ENCODE results near the gene KIZ.

Gene KIZ

DNA sequence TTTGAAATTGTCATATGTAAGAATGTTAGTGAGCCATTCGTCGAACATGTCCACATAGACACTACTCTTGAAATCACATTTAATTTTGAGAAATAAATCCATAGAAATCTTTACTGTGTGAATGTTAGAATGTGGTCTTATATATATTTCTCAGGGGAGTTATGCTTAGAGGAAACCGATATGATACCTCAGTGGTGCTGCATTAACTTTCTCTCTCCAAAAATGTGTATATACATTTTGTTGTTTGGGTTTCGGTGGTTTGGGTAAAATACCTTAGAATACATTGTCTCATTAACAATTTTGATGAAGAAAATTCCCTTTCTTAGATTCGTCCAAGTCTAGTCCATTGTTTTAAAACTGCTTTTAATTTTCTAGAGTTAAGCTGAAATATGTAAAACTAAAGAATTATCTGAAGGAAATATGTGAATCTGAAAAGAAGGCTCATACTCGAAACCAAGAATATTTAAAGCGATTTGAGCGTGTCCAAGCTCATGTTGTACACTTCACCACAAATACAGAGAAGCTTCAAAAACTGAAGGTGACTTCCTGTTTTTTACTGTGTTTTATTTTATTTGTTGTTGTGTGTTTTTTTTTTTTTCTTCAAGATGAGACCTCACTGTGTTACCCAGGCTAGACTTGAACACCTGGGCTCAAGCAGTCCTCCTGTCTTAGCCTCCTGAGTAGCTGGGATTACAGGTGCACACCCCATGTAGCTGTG lies 10.3 kb downstream of the KIZ start:
- no peak overlapping the region for H3K9ac ChIP-seq (ENCODE audit: low read depth in 1 of 2, low read length in 2 of 2)
- H3K9me3 ChIP-seq (ENCODE audit: control insufficient read depth in 1 of 2, low read length in 2 of 2) = no peaks in the 10 kb centered on the region
- no peak overlapping the region for H3K27ac ChIP-seq (ENCODE audit: low read depth, low read length)
- no peak overlapping the region for H3K4me3 ChIP-seq (ENCODE audit: low read depth in 1 of 2, low read length in 2 of 2)
- peaks cover 14 to 37% of the 10 kb centered on the region in 2 donors for H3K36me3 ChIP-seq (ENCODE audit: control insufficient read depth in 1 of 2, insufficient read depth in 2 of 2, low read length in 2 of 2)
- H3K4me1 ChIP-seq (ENCODE audit: control insufficient read depth in 1 of 2, insufficient read depth in 2 of 2, low read length in 2 of 2) = no peaks in the 10 kb centered on the region
- H3K27me3 ChIP-seq (ENCODE audit: control insufficient read depth in 1 of 2, insufficient read depth in 2 of 2, low read length in 2 of 2) = no peaks in the 10 kb centered on the region

- Histone ChIP-seq H3K9me3 (ENCODE audit: control insufficient read depth in 1 of 2, low read length in 2 of 2) (no peaks in the 10 kb centered on the region), H3K4me1 (ENCODE audit: control insufficient read depth in 1 of 2, insufficient read depth in 2 of 2, low read length in 2 of 2) (no peaks in the 10 kb centered on the region), H3K27me3 (ENCODE audit: control insufficient read depth in 1 of 2, insufficient read depth in 2 of 2, low read length in 2 of 2) (no peaks in the 10 kb centered on the region), H3K36me3 (ENCODE audit: control insufficient read depth in 1 of 2, insufficient read depth in 2 of 2, low read length in 2 of 2) (peaks cover 14 to 36% of the 10 kb centered on the region in 2 donors), H3K27ac (ENCODE audit: low read depth, low read length) (no peak overlapping the region), H3K9ac (ENCODE audit: low read depth in 1 of 2, low read length in 2 of 2) (no peak overlapping the region), H3K4me3 (ENCODE audit: low read depth in 1 of 2, low read length in 2 of 2) (no peak overlapping the region)
Measured at GRCh38 chr20:21137078-21137477, 11.2 kb downstream of the KIZ start.

DNA sequence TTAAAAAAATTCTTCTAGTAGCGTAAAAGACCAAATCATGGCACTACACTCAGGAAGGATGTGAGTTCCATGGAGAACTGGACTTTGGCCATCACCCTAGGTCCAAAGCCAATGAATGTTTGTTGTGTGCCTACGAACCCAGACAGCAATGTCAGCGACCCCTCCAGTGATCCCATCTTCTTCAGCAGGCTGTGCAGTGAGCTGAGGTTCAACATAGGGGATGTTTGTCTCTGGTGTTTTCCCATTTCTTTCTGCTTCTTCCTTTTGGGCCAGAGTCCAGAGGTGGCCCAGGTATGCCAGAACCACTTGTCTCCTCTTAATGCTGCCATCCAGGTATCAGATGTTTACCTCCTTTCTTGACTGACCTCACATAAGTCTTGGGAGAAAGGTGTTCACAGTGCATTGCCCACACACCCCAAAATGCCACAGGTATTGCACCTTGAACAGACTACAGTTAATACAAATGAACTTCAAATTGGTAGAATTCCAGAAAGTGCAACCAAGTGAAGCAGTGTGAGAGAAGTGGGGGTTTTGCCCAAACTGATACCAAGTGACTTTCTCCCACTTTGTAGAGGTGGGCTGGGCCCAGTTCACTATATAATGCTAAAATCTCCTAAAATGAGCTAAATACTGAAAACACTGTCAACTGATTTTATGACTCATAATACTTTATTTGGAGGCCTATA lies 14.1 kb downstream of the KIZ start:
- no peak overlapping the region for H3K4me3 ChIP-seq (ENCODE audit: low read depth in 1 of 2, low read length in 2 of 2)
- H3K36me3 ChIP-seq (ENCODE audit: control insufficient read depth in 1 of 2, insufficient read depth in 2 of 2, low read length in 2 of 2) = peaks cover 5 to 27% of the 10 kb centered on the region in 2 donors
- H3K4me1 ChIP-seq (ENCODE audit: control insufficient read depth in 1 of 2, insufficient read depth in 2 of 2, low read length in 2 of 2) = no peaks in the 10 kb centered on the region
- no peaks in the 10 kb centered on the region for H3K9me3 ChIP-seq (ENCODE audit: control insufficient read depth in 1 of 2, low read length in 2 of 2)
- no peak overlapping the region for H3K27ac ChIP-seq (ENCODE audit: low read depth, low read length)
- H3K27me3 ChIP-seq (ENCODE audit: control insufficient read depth in 1 of 2, insufficient read depth in 2 of 2, low read length in 2 of 2) = no peaks in the 10 kb centered on the region
- H3K9ac ChIP-seq (ENCODE audit: low read depth in 1 of 2, low read length in 2 of 2) = no peak overlapping the region

- Histone ChIP-seq H3K4me3 (ENCODE audit: low read depth in 1 of 2, low read length in 2 of 2) (no peak overlapping the region), H3K36me3 (ENCODE audit: control insufficient read depth in 1 of 2, insufficient read depth in 2 of 2, low read length in 2 of 2) (peaks cover 9 to 34% of the 10 kb centered on the region in 2 donors), H3K9ac (ENCODE audit: low read depth in 1 of 2, low read length in 2 of 2) (no peak overlapping the region), H3K27me3 (ENCODE audit: control insufficient read depth in 1 of 2, insufficient read depth in 2 of 2, low read length in 2 of 2) (no peaks in the 10 kb centered on the region), H3K9me3 (ENCODE audit: control insufficient read depth in 1 of 2, low read length in 2 of 2) (no peaks in the 10 kb centered on the region), H3K27ac (ENCODE audit: low read depth, low read length) (no peak overlapping the region), H3K4me1 (ENCODE audit: control insufficient read depth in 1 of 2, insufficient read depth in 2 of 2, low read length in 2 of 2) (no peaks in the 10 kb centered on the region)
Measured at GRCh38 chr20:21141825-21142224, 15.9 kb downstream of the KIZ start.

DNA sequence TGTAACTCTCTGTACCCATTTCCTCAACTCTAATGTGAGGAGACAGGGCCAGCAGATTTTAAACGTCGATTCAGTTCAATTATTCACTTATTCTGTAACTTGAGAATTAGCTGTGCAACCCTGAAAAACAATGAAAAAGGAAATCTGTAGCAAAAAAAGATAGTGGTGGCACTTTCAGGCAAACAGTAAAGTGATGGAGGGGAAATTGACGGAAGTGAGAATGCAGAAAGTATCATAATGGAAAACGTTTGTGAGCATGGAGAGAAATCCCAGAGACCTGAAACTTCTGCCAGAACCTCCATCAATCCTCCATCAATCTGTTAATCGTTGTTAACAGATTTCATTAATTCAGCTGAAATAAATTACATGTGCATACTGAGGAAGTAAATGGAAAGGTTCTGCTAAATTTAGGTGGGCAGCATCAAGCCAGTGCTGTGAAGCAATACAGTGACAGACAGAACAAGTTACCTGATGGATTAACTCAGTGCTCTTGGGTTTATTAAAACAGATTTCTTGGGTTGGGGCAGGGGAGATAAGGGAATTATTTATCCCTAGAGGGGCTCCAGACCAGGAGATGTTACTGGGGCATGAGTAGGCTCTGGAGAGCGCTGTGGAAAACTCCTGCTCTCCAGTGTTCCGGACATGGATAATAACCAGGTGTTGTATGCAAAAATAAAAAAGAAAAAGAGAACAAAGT lies 17.5 kb downstream of the KIZ start:
- H3K9me3 ChIP-seq (ENCODE audit: control insufficient read depth in 1 of 2, low read length in 2 of 2) = no peaks in the 10 kb centered on the region
- no peak overlapping the region for H3K9ac ChIP-seq (ENCODE audit: low read depth in 1 of 2, low read length in 2 of 2)
- peaks cover 9 to 29% of the 10 kb centered on the region in 2 donors for H3K36me3 ChIP-seq (ENCODE audit: control insufficient read depth in 1 of 2, insufficient read depth in 2 of 2, low read length in 2 of 2)
- H3K27me3 ChIP-seq (ENCODE audit: control insufficient read depth in 1 of 2, insufficient read depth in 2 of 2, low read length in 2 of 2) = no peaks in the 10 kb centered on the region
- no peak overlapping the region for H3K27ac ChIP-seq (ENCODE audit: low read depth, low read length)
- H3K4me1 ChIP-seq (ENCODE audit: control insufficient read depth in 1 of 2, insufficient read depth in 2 of 2, low read length in 2 of 2) = no peaks in the 10 kb centered on the region
- H3K4me3 ChIP-seq (ENCODE audit: low read depth in 1 of 2, low read length in 2 of 2) = no peak overlapping the region

- Histone ChIP-seq H3K27me3 (ENCODE audit: control insufficient read depth in 1 of 2, insufficient read depth in 2 of 2, low read length in 2 of 2) (no peaks in the 10 kb centered on the region), H3K9ac (ENCODE audit: low read depth in 1 of 2, low read length in 2 of 2) (no peak overlapping the region), H3K4me3 (ENCODE audit: low read depth in 1 of 2, low read length in 2 of 2) (no peak overlapping the region), H3K4me1 (ENCODE audit: control insufficient read depth in 1 of 2, insufficient read depth in 2 of 2, low read length in 2 of 2) (no peaks in the 10 kb centered on the region), H3K27ac (ENCODE audit: low read depth, low read length) (no peak overlapping the region), H3K9me3 (ENCODE audit: control insufficient read depth in 1 of 2, low read length in 2 of 2) (no peaks in the 10 kb centered on the region), H3K36me3 (ENCODE audit: control insufficient read depth in 1 of 2, insufficient read depth in 2 of 2, low read length in 2 of 2) (peaks cover 4 to 40% of the 10 kb centered on the region in 2 donors)
Measured at GRCh38 chr20:21145424-21145823, 19.5 kb downstream of the KIZ start.

DNA sequence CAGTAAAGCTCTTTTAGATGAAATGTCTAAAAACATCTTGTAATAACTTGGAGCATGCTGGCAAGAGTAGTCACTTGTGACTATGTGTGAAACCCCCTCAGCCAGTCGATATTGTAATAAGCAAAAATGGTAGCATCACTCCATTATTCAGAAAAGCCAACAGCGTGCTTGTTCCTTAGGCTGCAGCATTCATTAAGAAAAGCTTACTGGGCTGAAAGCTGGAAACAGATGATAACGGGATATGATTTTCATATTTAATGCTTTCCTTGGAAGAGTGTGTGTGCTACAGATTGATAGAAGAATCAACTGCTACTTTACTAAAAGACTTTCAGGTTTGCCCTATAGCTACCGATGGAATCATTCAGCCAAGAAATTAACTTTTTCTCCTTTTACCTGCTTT lies 20.3 kb downstream of the KIZ start:
- peaks cover 4 to 38% of the 10 kb centered on the region in 2 donors for H3K36me3 ChIP-seq (ENCODE audit: control insufficient read depth in 1 of 2, insufficient read depth in 2 of 2, low read length in 2 of 2)
- no peak overlapping the region for H3K4me3 ChIP-seq (ENCODE audit: low read depth in 1 of 2, low read length in 2 of 2)
- H3K27me3 ChIP-seq (ENCODE audit: control insufficient read depth in 1 of 2, insufficient read depth in 2 of 2, low read length in 2 of 2) = no peaks in the 10 kb centered on the region
- no peak overlapping the region for H3K9ac ChIP-seq (ENCODE audit: low read depth in 1 of 2, low read length in 2 of 2)
- H3K4me1 ChIP-seq (ENCODE audit: control insufficient read depth in 1 of 2, insufficient read depth in 2 of 2, low read length in 2 of 2) = no peaks in the 10 kb centered on the region
- H3K9me3 ChIP-seq (ENCODE audit: control insufficient read depth in 1 of 2, low read length in 2 of 2) = no peaks in the 10 kb centered on the region
- H3K27ac ChIP-seq (ENCODE audit: low read depth, low read length) = no peak overlapping the region

GRCh38 chr20:21147593-21147992 lies 21.7 kb downstream of the KIZ start:
- H3K4me3 ChIP-seq (ENCODE audit: low read depth in 1 of 2, low read length in 2 of 2) = no peak overlapping the region
- no peak overlapping the region for H3K9ac ChIP-seq (ENCODE audit: low read depth in 1 of 2, low read length in 2 of 2)
- H3K9me3 ChIP-seq (ENCODE audit: control insufficient read depth in 1 of 2, low read length in 2 of 2) = no peaks in the 10 kb centered on the region
- H3K27me3 ChIP-seq (ENCODE audit: control insufficient read depth in 1 of 2, insufficient read depth in 2 of 2, low read length in 2 of 2) = no peaks in the 10 kb centered on the region
- no peaks in the 10 kb centered on the region for H3K4me1 ChIP-seq (ENCODE audit: control insufficient read depth in 1 of 2, insufficient read depth in 2 of 2, low read length in 2 of 2)
- peaks cover 4 to 34% of the 10 kb centered on the region in 2 donors for H3K36me3 ChIP-seq (ENCODE audit: control insufficient read depth in 1 of 2, insufficient read depth in 2 of 2, low read length in 2 of 2)
- no peak overlapping the region for H3K27ac ChIP-seq (ENCODE audit: low read depth, low read length)

DNA sequence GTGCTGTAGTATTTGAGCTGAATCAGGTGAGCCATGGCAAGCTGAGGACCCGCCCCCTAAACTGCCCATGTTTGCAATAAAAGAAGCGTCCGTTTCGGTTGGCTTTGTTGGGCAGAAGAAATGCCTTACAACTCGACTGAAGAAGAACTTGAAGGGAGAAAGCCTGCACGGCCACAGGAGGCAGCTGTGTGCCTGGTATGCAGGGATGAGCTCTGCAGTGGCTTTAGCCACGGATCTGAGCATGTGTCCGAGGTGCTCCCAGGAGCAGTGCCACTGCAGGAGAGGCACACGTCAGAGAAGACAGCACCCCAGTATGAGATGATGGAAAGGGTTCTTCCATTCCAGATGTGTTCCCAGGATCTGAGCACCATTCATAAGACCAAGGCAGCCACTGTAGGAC lies 23.5 kb downstream of the KIZ start:
- Histone ChIP-seq H3K9me3 (ENCODE audit: control insufficient read depth in 1 of 2, low read length in 2 of 2) (no peaks in the 10 kb centered on the region), H3K36me3 (ENCODE audit: control insufficient read depth in 1 of 2, insufficient read depth in 2 of 2, low read length in 2 of 2) (peaks cover 4 to 34% of the 10 kb centered on the region in 2 donors), H3K9ac (ENCODE audit: low read depth in 1 of 2, low read length in 2 of 2) (no peak overlapping the region), H3K4me3 (ENCODE audit: low read depth in 1 of 2, low read length in 2 of 2) (no peak overlapping the region), H3K27me3 (ENCODE audit: control insufficient read depth in 1 of 2, insufficient read depth in 2 of 2, low read length in 2 of 2) (no peaks in the 10 kb centered on the region), H3K4me1 (ENCODE audit: control insufficient read depth in 1 of 2, insufficient read depth in 2 of 2, low read length in 2 of 2) (no peaks in the 10 kb centered on the region), H3K27ac (ENCODE audit: low read depth, low read length) (no peak overlapping the region)

- Histone ChIP-seq H3K27me3 (ENCODE audit: control insufficient read depth in 1 of 2, insufficient read depth in 2 of 2, low read length in 2 of 2) (no peaks in the 10 kb centered on the region), H3K36me3 (ENCODE audit: control insufficient read depth in 1 of 2, insufficient read depth in 2 of 2, low read length in 2 of 2) (peaks cover 0 to 26% of the 10 kb centered on the region in 2 donors), H3K9ac (ENCODE audit: low read depth in 1 of 2, low read length in 2 of 2) (no peak overlapping the region), H3K9me3 (ENCODE audit: control insufficient read depth in 1 of 2, low read length in 2 of 2) (no peaks in the 10 kb centered on the region), H3K4me1 (ENCODE audit: control insufficient read depth in 1 of 2, insufficient read depth in 2 of 2, low read length in 2 of 2) (no peaks in the 10 kb centered on the region), H3K27ac (ENCODE audit: low read depth, low read length) (no peak overlapping the region), H3K4me3 (ENCODE audit: low read depth in 1 of 2, low read length in 2 of 2) (no peak overlapping the region)
Measured at GRCh38 chr20:21151791-21152190, 25.9 kb downstream of the KIZ start.

Measured in duodenal mucosa (tissue), 2 donors.